Ascending aorta (tissue), 2 donors: ENCODE data around the gene ZNF83. TPM values are rescaled to one million over a fixed set of nuclear protein-coding genes. Genes with fewer than 3 reads are reported as not detected.
A peak's percentile ranks its signal among the peaks of the same experiment; 100 is the strongest.
"Not testable (repeated sequence)": the region's sequence is repeated elsewhere in the genome, so short reads cannot be mapped to it uniquely, and the experiment has no call there.

Experiments
- DNase-seq, 2 donors: peaks; one replicate each; pipeline ENCODE4 v3.0.0-alpha.2; 2019; ENCODE audit warnings: low spot score in 2 of 2
- H3K27ac ChIP-seq, 2 donors: fragments of 200-600 bp; sonication (generic); one replicate each; pipeline ENCODE4 v1.5.1; 2016 to 2017; ENCODE audit warnings: mild to moderate bottlenecking in 1 of 2
- H3K27me3 ChIP-seq: fragments of 200-600 bp; sonication (generic); one replicate; pipeline ENCODE4 v1.5.1; 2017
- H3K36me3 ChIP-seq, 2 donors: fragments of 200-600 bp; sonication (generic); one replicate each; pipeline ENCODE4 v1.5.1; 2016
- H3K4me1 ChIP-seq, 2 donors: fragments of 200-600 bp; sonication (generic); one replicate each; pipeline ENCODE4 v1.5.1; 2016 to 2017; ENCODE audit warnings: mild to moderate bottlenecking in 1 of 2
- H3K4me3 ChIP-seq, 2 donors: fragments of 200-600 bp; sonication (generic); one replicate each; pipeline ENCODE4 v1.5.1; 2016 to 2017; ENCODE audit warnings: mild to moderate bottlenecking in 1 of 2
- H3K9me3 ChIP-seq, 2 donors: fragments of 200-600 bp; sonication (generic); one replicate each; pipeline ENCODE4 v1.5.1; 2016
- intact Hi-C: fragments of 100-400 bp; cut with DNase I; formaldehyde crosslinking; loops from one replicate; pipeline ENCODE4 v1.15.1; 2023
- total RNA-seq: library from RNA; depleted of rRNA; stranded (reverse); fragments of >200 nt; gene quantifications from one replicate; pipeline ENCODE4 v1.1.0, GENCODE V29; 2016
- TF ChIP-seq, protein P1 (sequence below), 3 experiments: fragments of 200-600 bp in 2 of 3; fragments of 450-650 bp in 1 of 3; sonication (generic) in 2 of 3; IDR thresholded peaks; one replicate each; pipeline ENCODE4 v1.5.1; 2016 to 2019; ENCODE audit warnings: antibody characterized with exemption in 3 of 3, mild to moderate bottlenecking in 1 of 3, moderate library complexity in 1 of 3

Gene ZNF83
- total RNA-seq, 1 donor from 2014 or later, result 29.1 TPM

DNA sequence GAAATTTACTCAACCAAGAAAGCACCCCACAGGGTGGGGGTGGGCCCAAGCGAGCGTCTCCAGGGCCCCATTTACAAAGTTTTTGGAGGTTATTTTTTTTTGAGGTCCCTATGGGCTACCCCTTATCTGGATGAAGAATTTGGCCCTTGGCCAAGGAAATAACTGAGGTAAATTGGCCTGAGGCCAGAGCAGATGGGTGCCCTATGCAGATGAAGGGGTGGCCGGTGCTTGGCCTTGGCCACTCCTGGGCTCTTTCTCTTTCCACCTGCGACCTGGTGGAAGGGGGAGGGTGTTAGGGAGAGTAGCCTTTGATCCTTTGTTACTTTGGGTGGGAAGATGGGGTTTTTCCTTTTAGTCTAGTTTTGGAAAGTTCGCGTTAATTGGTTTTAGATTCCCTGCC lies 52.6 kb downstream of the ZNF83 start:
- no peaks in the 10 kb centered on the region for H3K4me1 ChIP-seq
- no peak overlapping the region for H3K27ac ChIP-seq
- TF ChIP-seq, protein P1, sequence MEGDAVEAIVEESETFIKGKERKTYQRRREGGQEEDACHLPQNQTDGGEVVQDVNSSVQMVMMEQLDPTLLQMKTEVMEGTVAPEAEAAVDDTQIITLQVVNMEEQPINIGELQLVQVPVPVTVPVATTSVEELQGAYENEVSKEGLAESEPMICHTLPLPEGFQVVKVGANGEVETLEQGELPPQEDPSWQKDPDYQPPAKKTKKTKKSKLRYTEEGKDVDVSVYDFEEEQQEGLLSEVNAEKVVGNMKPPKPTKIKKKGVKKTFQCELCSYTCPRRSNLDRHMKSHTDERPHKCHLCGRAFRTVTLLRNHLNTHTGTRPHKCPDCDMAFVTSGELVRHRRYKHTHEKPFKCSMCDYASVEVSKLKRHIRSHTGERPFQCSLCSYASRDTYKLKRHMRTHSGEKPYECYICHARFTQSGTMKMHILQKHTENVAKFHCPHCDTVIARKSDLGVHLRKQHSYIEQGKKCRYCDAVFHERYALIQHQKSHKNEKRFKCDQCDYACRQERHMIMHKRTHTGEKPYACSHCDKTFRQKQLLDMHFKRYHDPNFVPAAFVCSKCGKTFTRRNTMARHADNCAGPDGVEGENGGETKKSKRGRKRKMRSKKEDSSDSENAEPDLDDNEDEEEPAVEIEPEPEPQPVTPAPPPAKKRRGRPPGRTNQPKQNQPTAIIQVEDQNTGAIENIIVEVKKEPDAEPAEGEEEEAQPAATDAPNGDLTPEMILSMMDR (IDR thresholded peaks at IDR 0.05), result no peak
- no peak for DNase-seq
- no peaks in the 10 kb centered on the region for H3K27me3 ChIP-seq
- H3K4me3 ChIP-seq, result no peak overlapping the region
- H3K9me3 ChIP-seq, result peaks cover 0 to 14% of the 10 kb centered on the region in 2 donors
- intact Hi-C loops, result no loop called here
- peaks cover 43 to 57% of the 10 kb centered on the region in 2 donors for H3K36me3 ChIP-seq

GRCh38 chr19:52584736-52585440 lies 53.3 kb downstream of the ZNF83 start:
- no peak overlapping the region for H3K27ac ChIP-seq
- no peak overlapping the region for H3K4me3 ChIP-seq
- H3K36me3 ChIP-seq, result peaks cover 48 to 63% of the 10 kb centered on the region in 2 donors

GRCh38 chr19:52570000-52570861 lies 67.9 kb downstream of the ZNF83 start, which contains the start of gene ZNF701:
Gene ZNF701, plus strand, starts transcription at chr19:52570287. Its CDS starts 3,861 bp downstream, at chr19:52574148.
- Histone ChIP-seq H3K4me1 (peaks cover 0 to 5% of the 10 kb centered on the region in 2 donors), H3K9me3 (peaks cover 0 to 9% of the 10 kb centered on the region in 2 donors), H3K36me3 (peaks cover 13 to 24% of the 10 kb centered on the region in 2 donors), H3K27ac (peak within 1 kb of the TSS; percentile 75 to 86), H3K27me3 (no peaks in the 10 kb centered on the region), H3K4me3 (peak within 1 kb of the TSS; percentile 80 to 82)
- TF ChIP-seq, protein P1 (IDR thresholded peaks at IDR 0.05), result peak in 2 of 3 experiments; percentile 26 to 48
- peak; percentile 81 to 98 for DNase-seq
- intact Hi-C loops, result loop anchor here (1.0 to 2.0 kb wide), 6 partner anchors 31 to 372 kb away; partner anchors contain the start of genes ZNF611, ZNF808 and ZNF83

More at GRCh38 chr19:52584736-52585440, 53.3 kb downstream of the ZNF83 start:
- Histone ChIP-seq H3K4me1 (no peaks in the 10 kb centered on the region), H3K27me3 (no peaks in the 10 kb centered on the region), H3K9me3 (peaks cover 0 to 18% of the 10 kb centered on the region in 2 donors)
- intact Hi-C loops, result no loop called here
- no peak for DNase-seq
- TF ChIP-seq, protein P1 (IDR thresholded peaks at IDR 0.05), result no peak

- Histone ChIP-seq H3K36me3 (peaks cover 10 to 21% of the 10 kb centered on the region in 2 donors), H3K27ac (peak overlapping the region; percentile 75 to 86), H3K4me3 (peak overlapping the region; percentile 80 to 82), H3K9me3 (peaks cover 2 to 15% of the 10 kb centered on the region in 2 donors)
- peak in 1 of 2 donors; percentile 80 for DNase-seq
- intact Hi-C loops, H3K4me1 ChIP-seq, H3K27me3 ChIP-seq: not testable (repeated sequence)
These were observed 68.5 kb downstream of the ZNF83 start for GRCh38 chr19:52569638-52569999.

GRCh38 chr19:52567921-52568320 lies 70.2 kb downstream of the ZNF83 start:
- Histone ChIP-seq H3K27me3 (no peaks in the 10 kb centered on the region), H3K36me3 (peaks cover 0 to 23% of the 10 kb centered on the region in 2 donors), H3K4me1 (peaks cover 0 to 5% of the 10 kb centered on the region in 2 donors), H3K27ac (no peak overlapping the region), H3K4me3 (no peak overlapping the region), H3K9me3 (peaks cover 4 to 32% of the 10 kb centered on the region in 2 donors)
- DNase-seq, result no peak
- TF ChIP-seq, protein P1 (IDR thresholded peaks at IDR 0.05), result no peak
- intact Hi-C loops, result no loop called here
